Activated T-cell treated with anti-CD3 and anti-CD28 coated beads, Interleukin-2, amount 50 U/mL, for 72 hours (primary cell): ENCODE results near the gene PITX2. TPM values are rescaled to one million over a fixed set of nuclear protein-coding genes. Genes with fewer than 3 reads are reported as not detected.

Experiments used
- ATAC-seq, 2 donors: fragments of 150-1000 bp; cut with Tn5 transposase; replicated peaks in 1 of 2; 2 replicates each; pipeline ENCODE4 v1.10.0; 2021; ENCODE audit warnings: moderate library complexity in 2 of 2, mild to moderate bottlenecking in 1 of 2
- DNase-seq, 2 donors: peaks; one replicate each; pipeline ENCODE4 v3.0.0; 2021 to 2022; ENCODE audit warnings: mixed read lengths in 1 of 2
- H3K27ac Mint-ChIP-seq: one replicate; pipeline ENCODE4 v1.8.0; 2022; ENCODE audit warnings: mild to moderate bottlenecking, moderate library complexity, mixed read lengths
- H3K27me3 Mint-ChIP-seq: one replicate; pipeline ENCODE4 v1.8.0; 2022; ENCODE audit warnings: low read depth, mixed read lengths
- H3K36me3 Mint-ChIP-seq, 2 donors: one replicate each; pipeline ENCODE4 v1.8.0; 2022; ENCODE audit warnings: mixed read lengths in 2 of 2, mild to moderate bottlenecking in 1 of 2; ENCODE audit not compliant: insufficient read depth in 2 of 2
- H3K4me1 Mint-ChIP-seq: one replicate; pipeline ENCODE4 v1.8.0; 2022; ENCODE audit warnings: low read depth, mixed read lengths
- H3K4me3 Mint-ChIP-seq, 2 donors: one replicate each; pipeline ENCODE4 v1.8.0; 2022; ENCODE audit warnings: mild to moderate bottlenecking in 2 of 2, mixed read lengths in 2 of 2, moderate library complexity in 2 of 2
- H3K9me3 Mint-ChIP-seq, 2 donors: one replicate each; pipeline ENCODE4 v1.8.0; 2022; ENCODE audit warnings: mixed read lengths in 2 of 2
- total RNA-seq, 2 donors: library from RNA; stranded (reverse); gene quantifications; one replicate each; pipeline ENCODE4 v1.2.3, GENCODE V29; 2022

The PITX2 gene
- total RNA-seq, 2 donors from 2014 or later: 0.31 TPM; not detected in 1

DNA sequence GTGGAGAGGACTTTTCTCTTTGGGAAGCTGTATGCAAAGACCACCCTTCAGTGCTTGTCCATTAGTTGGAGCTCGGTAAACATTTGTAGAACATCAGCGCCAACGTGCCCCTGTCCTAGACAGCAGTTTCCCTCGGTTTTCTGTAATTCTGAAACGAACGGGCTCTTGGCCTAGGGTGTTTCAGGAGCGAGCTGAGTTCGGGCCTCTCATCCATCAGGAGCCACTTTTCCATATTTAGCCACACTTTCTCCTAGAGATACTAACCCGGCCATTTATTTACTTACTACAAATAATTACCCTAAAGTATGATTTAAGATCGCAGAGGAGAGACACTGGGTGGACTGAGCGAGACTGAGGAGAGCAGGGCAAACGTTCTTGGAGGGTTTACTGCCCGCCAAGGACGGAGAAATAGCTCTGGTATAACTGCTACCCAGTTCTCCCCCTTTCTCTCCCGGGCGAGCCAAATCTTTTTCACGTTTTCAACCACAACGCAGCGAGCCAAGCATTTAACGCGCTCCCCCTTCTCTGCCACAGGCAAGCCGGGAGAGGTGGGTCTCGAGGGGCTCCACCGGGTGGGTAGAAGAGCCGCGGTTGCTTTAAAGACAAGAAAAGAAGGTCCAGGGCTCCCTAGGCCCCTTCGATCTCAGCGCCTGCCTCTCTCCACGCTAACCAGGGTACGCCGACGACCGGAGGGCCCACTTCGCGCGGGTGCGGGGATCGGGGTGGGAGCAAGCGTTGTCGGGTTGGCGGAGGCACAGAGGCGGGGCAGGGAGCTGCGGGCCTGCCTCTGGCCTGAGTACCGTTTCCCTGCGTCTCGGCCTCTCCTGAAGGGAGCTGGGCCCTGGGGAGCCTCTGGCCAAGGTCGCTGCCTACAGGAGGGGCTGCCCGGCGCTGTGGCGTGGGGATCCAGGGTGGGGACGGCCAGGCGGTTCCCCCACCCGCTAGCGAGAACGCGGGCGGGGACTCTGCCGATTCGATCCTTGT, 10.8 kb upstream of the PITX2 start:
- Mint-ChIP-seq H3K27ac (no peak overlapping the region), H3K4me1 (peaks cover 20% of the 10 kb centered on the region), H3K4me3 (peak overlapping the region in 1 of 2 donors; percentile 8), H3K9me3 (peaks cover 2 to 4% of the 10 kb centered on the region in 2 donors), H3K27me3 (peaks cover 85% of the 10 kb centered on the region), H3K36me3 (peaks cover 8 to 18% of the 10 kb centered on the region in 2 donors)
- no peak for DNase-seq
- ATAC-seq: no peak

DNA sequence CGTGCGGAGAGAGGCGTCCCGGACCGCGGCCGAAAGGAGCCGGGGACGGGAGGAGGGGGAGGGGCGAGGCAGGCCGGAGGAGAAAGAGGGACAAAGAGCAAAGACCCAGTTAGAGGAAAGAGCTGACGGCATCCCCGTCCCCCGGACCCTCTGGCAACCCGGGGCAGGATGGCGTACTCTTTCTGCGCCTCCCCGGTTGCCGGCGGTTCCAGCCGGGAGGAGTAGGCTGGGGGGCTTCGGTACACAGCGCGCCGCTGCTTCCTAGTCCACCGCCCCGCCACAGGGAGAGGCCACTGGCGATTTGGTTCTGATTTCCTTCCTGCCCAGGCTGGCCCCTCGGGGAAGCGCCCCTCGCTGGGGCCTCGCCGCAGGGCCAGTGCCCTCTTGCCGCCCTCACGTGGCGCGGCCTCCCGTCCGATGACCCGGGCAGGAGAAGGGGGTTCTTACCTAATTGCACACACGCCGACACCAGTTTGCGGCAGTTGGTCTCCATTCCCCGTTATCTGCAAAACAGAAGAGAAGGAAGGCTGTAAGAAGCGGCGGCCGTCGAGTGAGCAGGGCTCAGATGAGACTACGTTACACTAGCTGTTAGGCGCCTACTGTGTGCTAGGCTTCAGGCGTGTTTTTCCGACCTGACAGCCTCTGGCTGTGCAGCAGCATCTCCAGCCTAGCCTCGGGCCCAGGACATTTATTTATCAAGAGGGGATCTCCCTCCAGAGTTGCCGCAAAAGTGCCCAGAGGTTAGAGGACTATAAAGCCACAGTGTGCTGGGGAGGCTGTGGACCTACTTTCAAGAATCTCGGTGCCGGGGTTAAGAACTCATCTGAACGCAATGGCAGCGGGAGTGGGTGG, 9.9 kb upstream of the PITX2 start:
- Mint-ChIP-seq H3K36me3 (peaks cover 11 to 20% of the 10 kb centered on the region in 2 donors), H3K27me3 (peaks cover 85% of the 10 kb centered on the region), H3K4me1 (peaks cover 19% of the 10 kb centered on the region), H3K27ac (no peak overlapping the region), H3K4me3 (peak overlapping the region; percentile 74 to 76), H3K9me3 (peaks cover 4 to 5% of the 10 kb centered on the region in 2 donors)
- ATAC-seq: no peak
- no peak for DNase-seq

DNA sequence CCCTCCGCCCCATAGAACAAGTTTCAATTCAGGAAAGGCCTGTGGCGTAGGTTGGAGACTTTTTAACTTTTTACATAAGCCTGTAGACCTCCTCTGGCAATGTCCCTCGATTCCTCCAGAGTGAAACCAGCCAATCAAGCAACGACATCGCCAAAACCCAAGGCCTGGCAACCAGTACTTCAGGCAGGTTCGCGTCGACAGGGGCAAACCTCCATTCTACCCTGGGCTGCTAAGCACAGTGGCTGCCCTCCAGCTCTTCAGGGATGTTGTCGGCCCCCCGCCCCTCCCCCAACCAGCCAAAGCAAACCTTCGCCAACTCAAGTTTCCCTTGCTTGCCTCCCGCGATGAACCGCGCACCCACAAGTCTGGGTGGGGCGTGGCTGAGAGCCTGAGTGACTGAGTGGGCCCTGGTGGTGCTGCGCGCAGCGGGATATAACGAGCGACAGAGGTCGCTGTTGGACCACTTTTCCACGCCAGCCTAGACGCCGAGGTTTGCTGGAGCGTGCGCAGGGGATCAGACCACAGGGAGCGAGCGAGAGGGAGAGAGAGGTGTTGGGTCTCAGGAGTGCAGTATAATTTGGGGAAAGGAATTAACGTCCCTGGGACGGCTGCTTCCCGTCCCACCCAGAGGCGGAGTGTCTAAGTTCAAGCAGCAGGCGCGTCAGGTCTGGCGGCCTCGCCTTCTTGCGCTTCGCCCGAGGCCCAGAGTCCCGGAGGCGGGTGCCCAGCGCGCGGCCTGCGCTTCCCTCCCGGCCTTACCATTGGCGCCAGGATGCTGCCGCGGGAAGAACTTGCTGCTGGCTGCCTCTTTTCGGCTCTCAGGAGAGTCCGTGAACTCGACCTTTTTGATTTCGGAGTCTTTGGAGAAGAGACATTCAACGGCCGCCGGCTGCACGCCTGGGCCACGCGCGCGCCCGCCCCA, 9.0 kb upstream of the PITX2 start:
- Mint-ChIP-seq H3K4me3 (peak overlapping the region; percentile 74 to 76), H3K9me3 (peaks cover 0 to 5% of the 10 kb centered on the region in 2 donors), H3K27me3 (peaks cover 85% of the 10 kb centered on the region), H3K27ac (peak overlapping the region; percentile 95), H3K4me1 (peaks cover 13% of the 10 kb centered on the region), H3K36me3 (peaks cover 9 to 15% of the 10 kb centered on the region in 2 donors)
- DNase-seq (peak; percentile 64 to 68), ATAC-seq (peak; percentile 95 to 97)

DNA sequence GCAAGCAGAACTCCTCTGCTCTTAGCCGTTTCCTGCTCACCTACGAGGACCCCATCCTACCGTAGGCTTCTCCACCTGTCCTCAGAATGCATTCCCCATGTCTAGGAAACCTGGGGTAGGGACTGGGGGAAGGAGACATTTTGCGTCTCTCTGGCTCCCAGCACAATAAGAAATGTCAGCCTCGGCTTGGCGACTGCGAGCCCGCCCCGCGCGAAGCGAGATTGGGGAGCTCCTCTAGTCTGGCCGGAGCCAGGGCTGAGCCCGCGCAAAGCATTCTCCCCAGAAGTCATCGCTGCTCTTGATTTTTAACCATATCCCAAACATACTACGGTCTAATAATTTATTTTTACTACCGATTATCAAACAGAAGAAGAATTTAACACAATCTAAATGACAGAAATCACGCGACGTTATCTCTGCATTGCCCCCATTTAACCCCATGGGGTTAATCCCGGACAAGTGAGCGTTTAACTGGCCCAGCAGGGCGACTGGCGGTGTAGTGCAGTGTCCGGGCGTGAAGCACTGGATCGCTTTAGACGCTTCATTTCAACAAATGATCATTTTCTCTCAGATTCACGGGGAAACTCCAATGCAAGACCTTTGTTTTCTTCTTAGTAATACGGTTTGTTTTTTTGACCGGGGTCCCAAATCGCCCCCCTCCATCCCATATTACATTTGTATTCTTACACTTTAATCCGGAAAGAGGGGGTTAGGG, 8.0 kb upstream of the PITX2 start:
- peaks cover 86% of the 10 kb centered on the region for H3K27me3 Mint-ChIP-seq
- H3K4me1 Mint-ChIP-seq: peaks cover 13% of the 10 kb centered on the region
- H3K9me3 Mint-ChIP-seq: peaks cover 0 to 5% of the 10 kb centered on the region in 2 donors
- H3K27ac Mint-ChIP-seq: peak overlapping the region; percentile 85
- peak overlapping the region; percentile 53 to 64 for H3K4me3 Mint-ChIP-seq
- DNase-seq: no peak
- peaks cover 12 to 15% of the 10 kb centered on the region in 2 donors for H3K36me3 Mint-ChIP-seq
- no peak for ATAC-seq

DNA sequence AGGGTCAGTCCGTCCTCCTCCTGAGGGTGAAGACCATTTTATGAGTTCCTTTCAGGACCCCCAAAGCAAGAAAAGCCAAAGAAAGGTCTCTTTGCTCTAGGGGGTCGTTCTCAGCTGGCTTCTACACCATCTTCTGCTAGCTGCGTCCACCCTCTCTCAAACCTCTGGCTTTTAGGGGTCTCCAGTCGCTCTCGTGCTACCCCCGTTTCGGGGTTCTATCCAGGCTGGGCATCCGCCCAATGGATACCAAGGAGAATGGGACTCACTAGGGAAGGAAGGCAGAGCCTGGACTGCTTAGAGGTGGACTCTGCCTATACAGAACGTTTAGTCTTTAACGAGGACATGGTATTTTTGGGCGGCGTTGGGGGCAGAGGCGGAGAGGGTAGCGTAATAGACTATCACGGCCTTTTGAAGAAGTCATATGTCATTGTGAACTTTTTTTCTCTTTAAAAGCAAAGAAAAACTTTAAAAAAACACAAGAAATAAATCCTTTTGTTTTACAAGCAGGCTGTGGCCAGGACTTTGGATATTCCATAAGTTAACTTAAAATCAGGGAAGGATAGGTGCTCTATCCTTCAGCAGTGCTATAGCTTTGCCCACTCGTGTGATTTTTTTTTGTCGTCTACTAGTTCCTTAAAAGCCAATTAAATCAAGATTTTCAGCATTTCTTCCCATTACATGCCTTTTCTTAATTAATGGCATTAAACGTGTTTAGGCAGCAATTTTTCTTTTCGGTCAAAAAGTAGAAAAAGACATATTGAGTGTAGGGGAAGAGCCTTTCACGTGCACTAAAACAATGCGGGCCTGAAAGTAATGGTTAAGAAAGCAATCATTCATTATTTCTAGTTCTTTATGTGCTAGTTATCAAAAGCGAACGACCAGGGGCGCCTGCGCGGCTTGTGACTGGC, 7.2 kb upstream of the PITX2 start:
- Mint-ChIP-seq H3K4me3 (peak overlapping the region; percentile 47 to 53), H3K27me3 (peaks cover 89% of the 10 kb centered on the region), H3K27ac (peak overlapping the region; percentile 42), H3K4me1 (peaks cover 13% of the 10 kb centered on the region), H3K36me3 (peaks cover 12 to 15% of the 10 kb centered on the region in 2 donors), H3K9me3 (peaks cover 0 to 5% of the 10 kb centered on the region in 2 donors)
- no peak for ATAC-seq
- no peak for DNase-seq

DNA sequence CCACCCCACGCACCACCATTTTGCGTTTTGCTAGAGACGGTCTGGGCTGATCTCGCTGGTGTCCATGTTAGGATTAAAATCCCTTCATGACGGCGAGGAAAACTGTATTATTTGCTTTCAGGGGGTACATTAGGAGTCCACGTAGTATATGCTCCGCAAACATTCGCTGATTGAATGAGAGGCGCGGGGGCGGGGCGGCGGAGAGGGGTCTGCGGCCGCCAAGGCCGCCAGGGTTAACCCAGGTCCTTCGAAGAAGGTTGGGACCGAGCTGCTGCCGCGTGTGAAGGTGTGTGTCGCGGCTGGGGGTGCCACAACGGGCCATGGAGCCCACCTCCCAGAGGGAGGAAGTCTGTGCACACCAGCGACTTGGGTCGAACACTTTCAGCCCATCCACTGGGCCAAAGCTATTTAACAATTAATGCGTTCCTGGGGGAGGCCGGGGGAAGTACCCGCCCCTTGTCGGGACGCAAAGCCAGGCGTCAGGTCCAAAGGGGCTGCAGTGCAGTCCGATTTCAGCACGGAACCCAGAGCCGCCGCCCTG, 6.4 kb upstream of the PITX2 start:
- peaks cover 89% of the 10 kb centered on the region for H3K27me3 Mint-ChIP-seq
- ATAC-seq (no peak), DNase-seq (no peak)
- H3K4me3 Mint-ChIP-seq: no peak overlapping the region
- H3K4me1 Mint-ChIP-seq: peaks cover 13% of the 10 kb centered on the region
- no peak overlapping the region for H3K27ac Mint-ChIP-seq
- H3K36me3 Mint-ChIP-seq: peaks cover 9 to 15% of the 10 kb centered on the region in 2 donors
- peaks cover 0 to 5% of the 10 kb centered on the region in 2 donors for H3K9me3 Mint-ChIP-seq

DNA sequence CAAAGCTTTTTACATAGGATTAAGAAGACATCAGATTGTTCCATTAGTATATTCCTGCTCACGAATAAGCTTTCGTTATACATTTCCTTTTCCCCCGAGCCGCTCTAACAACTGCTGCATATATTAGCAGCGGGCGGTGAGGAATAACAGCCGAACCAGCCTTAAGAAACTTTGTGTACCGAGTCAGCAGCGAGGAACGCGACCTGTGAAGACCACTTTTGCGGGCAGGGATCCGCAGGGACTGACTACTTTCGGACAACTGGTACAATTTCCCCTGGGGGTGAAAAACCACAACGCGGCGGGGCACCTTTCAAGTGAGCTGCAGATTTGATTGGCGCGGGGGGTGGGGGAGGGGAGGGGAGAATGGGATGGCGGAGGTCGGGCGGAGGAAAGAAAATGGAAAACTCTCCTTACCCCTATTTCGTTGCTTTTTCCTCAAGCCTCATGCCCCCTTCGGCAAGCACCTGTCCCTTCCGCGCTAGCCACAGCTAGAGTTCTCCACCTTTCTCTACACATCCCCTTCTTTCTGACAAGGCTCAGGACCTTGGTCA, 5.9 kb upstream of the PITX2 start:
- DNase-seq (no peak), ATAC-seq (no peak)
- Mint-ChIP-seq H3K27ac (no peak overlapping the region), H3K36me3 (peaks cover 9 to 15% of the 10 kb centered on the region in 2 donors), H3K4me3 (no peak overlapping the region), H3K9me3 (peaks cover 0 to 5% of the 10 kb centered on the region in 2 donors), H3K27me3 (peaks cover 89% of the 10 kb centered on the region), H3K4me1 (peaks cover 15% of the 10 kb centered on the region)

DNA sequence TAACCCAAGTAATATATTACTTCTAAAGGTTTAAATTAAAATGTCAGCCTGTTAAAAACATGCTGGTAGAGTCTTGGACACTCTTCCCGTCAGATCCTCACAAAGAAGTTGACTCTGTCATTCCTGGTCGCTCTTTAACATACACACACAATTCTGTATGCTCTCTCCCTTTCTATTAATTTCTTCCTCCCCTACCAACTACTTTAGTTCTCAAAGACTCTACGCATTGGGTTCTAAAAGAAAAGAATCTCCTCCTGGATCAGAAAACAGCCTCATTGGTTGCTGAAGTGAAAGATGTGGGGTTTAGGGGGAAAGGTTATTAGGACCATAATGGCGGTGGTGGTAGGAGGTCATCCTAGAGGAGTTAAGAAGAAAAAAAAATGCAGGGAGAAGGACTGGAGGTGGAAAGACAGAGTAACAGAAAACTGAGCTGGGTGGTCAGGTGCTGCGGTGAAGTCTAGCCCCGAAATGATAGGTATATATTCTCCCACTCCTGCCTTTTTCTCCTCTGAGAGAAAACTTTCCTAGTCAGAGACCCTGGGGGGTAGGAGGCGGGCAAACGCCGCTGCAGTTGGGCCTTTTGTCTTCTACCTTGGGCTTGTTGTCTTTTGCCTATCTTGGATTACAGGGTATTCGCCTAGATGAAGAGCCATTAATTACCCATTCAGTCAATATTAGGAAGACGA, 5.2 kb upstream of the PITX2 start:
- H3K27me3 Mint-ChIP-seq: peaks cover 89% of the 10 kb centered on the region
- DNase-seq: no peak
- peaks cover 0 to 5% of the 10 kb centered on the region in 2 donors for H3K9me3 Mint-ChIP-seq
- peaks cover 9 to 13% of the 10 kb centered on the region in 2 donors for H3K36me3 Mint-ChIP-seq
- no peak for ATAC-seq
- H3K4me1 Mint-ChIP-seq: peaks cover 22% of the 10 kb centered on the region
- no peak overlapping the region for H3K4me3 Mint-ChIP-seq
- no peak overlapping the region for H3K27ac Mint-ChIP-seq

DNA sequence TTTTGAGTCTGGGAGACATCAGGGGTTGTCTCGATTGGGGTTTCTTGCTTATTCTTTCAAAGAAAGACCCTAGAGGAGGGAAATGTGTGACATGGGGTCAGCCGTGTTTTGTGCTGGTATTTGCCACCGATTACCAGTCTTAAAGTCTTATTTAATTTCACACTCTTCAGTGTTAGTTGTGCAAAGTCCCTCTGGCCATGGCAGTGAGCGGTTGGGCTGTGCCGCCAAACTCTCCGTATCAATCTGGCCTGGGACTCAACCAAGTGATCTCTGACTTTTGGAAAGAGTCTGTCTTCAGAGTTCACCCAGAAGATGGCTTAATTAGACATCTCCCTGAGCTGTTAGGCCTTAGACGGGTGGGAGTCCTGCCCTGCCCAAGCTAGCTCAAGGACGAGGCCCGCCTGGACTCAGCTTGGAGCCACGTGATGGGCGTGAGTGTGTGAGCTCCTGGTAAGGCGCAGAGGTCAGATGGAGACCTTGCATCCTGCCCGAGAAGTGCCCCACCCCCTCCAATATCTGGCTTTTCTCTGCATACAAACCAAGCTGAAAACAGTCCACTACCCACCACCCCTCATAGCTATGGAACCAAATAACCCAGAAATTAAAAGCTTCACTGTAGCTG, 3.8 kb upstream of the PITX2 start:
- Mint-ChIP-seq H3K4me1 (peaks cover 20% of the 10 kb centered on the region), H3K9me3 (peaks cover 0 to 5% of the 10 kb centered on the region in 2 donors), H3K36me3 (peaks cover 8 to 9% of the 10 kb centered on the region in 2 donors), H3K4me3 (no peak overlapping the region), H3K27ac (no peak overlapping the region), H3K27me3 (peaks cover 86% of the 10 kb centered on the region)
- no peak for DNase-seq
- no peak for ATAC-seq
